Muscle of back (tissue), 11 donors: ENCODE results near the gene KRT6C. TPM values are rescaled to one million over a fixed set of nuclear protein-coding genes. Genes with fewer than 3 reads are reported as not detected.
A peak's percentile ranks its signal among the peaks of the same experiment; 100 is the strongest.

ENCODE experiments used
- DNase-seq, 3 donors: peaks; one replicate each; pipeline versions ENCODE4 v3.0.0 to v3.0.0-alpha.2; 2013
- polyA plus RNA-seq, 10 donors: library from polyadenylated mRNA; unstranded; fragments of 120-200 nt; gene quantifications; one replicate each; pipeline ENCODE4 v1.2.1, GENCODE V29; 2013; ENCODE audit not compliant: insufficient read length in 10 of 10

KRT6C gene
- polyA plus RNA-seq, 10 donors, result 0.32 to 1.3 TPM; not detected in 8

GRCh38 chr12:52436000-52436827 is 37.4 kb downstream of the KRT6C start:
- DNase-seq, result no peak

GRCh38 chr12:52435659-52435999 is 38.0 kb downstream of the KRT6C start:
- no peak for DNase-seq

- no peak for DNase-seq
These were observed 38.7 kb downstream of the KRT6C start for GRCh38 chr12:52434760-52435530.

- no peak for DNase-seq
These were observed 39.4 kb downstream of the KRT6C start, which contains the start of gene KRT75 for GRCh38 chr12:52434081-52434733. TSS of gene KRT75 (minus strand) at chr12:52434371. CDS start at chr12:52434304, 67 bp downstream.

GRCh38 chr12:52433501-52434080 is 40.0 kb downstream of the KRT6C start:
- no peak for DNase-seq

- no peak for DNase-seq
These were observed 40.9 kb downstream of the KRT6C start for GRCh38 chr12:52432559-52433207.

- no peak for DNase-seq
These were observed 45.5 kb downstream of the KRT6C start for GRCh38 chr12:52428121-52428520.

GRCh38 chr12:52427083-52427482 is 46.5 kb downstream of the KRT6C start:
- no peak for DNase-seq

- no peak for DNase-seq
These were observed 47.6 kb downstream of the KRT6C start for GRCh38 chr12:52426034-52426433.

GRCh38 chr12:52425466-52425865 is 48.1 kb downstream of the KRT6C start:
- DNase-seq, result no peak

- peak in 2 of 3 donors; percentile 10 to 33 for DNase-seq
These were observed 49.7 kb downstream of the KRT6C start for GRCh38 chr12:52423661-52424500.

- peak in 1 of 3 donors; percentile 13 for DNase-seq
These were observed 50.6 kb downstream of the KRT6C start for GRCh38 chr12:52423035-52423434.

GRCh38 chr12:52419656-52420055 is 53.9 kb downstream of the KRT6C start:
- DNase-seq, result no peak

GRCh38 chr12:52418576-52419110 is 55.0 kb downstream of the KRT6C start:
- no peak for DNase-seq

Other genes starting within 250 kb of the KRT6C start
- gene KRT7, start 240.6 kb downstream of the KRT6C start, polyA plus RNA-seq, result 1 to 10 TPM in 2 of 10 donors, under 1 TPM in 5, not detected in 3; 0.16 to 4.3 (median 0.65) TPM
- gene KRT86, start 199.2 kb downstream of the KRT6C start, polyA plus RNA-seq, result under 1 TPM in 8 of 10 donors, not detected in 2; 0.15 to 0.52 (median 0.28) TPM
- under 1 TPM in 4 of 10 donors, not detected in 6; 0.08 to 0.18 (median 0.10) TPM for gene KRT81, start 182.3 kb downstream of the KRT6C start, polyA plus RNA-seq
- not detected for gene KRT83, start 152.4 kb downstream of the KRT6C start, polyA plus RNA-seq
- gene KRT85, start 106.3 kb downstream of the KRT6C start, polyA plus RNA-seq, result 1 to 10 TPM in 1 of 10 donors, not detected in 9; 1.7 TPM
- not detected for gene KRT84, start 88.2 kb downstream of the KRT6C start, polyA plus RNA-seq
- gene KRT82, start 67.5 kb downstream of the KRT6C start, polyA plus RNA-seq, result not detected
- under 1 TPM in 1 of 10 donors, not detected in 9; 0.25 TPM for gene KRT75, start 39.4 kb downstream of the KRT6C start, polyA plus RNA-seq
- 1 to 10 TPM in 1 of 10 donors, under 1 TPM in 1, not detected in 8; 0.14 to 3.1 TPM for gene KRT6B, start 21.7 kb downstream of the KRT6C start, polyA plus RNA-seq
- gene KRT6A, start 19.5 kb upstream of the KRT6C start, polyA plus RNA-seq, result 10 to 100 TPM in 2 of 10 donors, under 1 TPM in 1, not detected in 7; 0.20 to 38.7 (median 20.8) TPM
- gene KRT5, start 46.6 kb upstream of the KRT6C start, polyA plus RNA-seq, result 100 to 1,000 TPM in 2 of 10 donors, 1 to 10 TPM in 3, under 1 TPM in 4, not detected in 1; 0.43 to 538 (median 1.1) TPM
- gene KRT71, start 79.3 kb upstream of the KRT6C start, polyA plus RNA-seq, result not detected
- gene KRT74, start 100.0 kb upstream of the KRT6C start, polyA plus RNA-seq, result under 1 TPM in 2 of 10 donors, not detected in 8; 0.08 to 0.12 TPM
- 1 to 10 TPM in 1 of 10 donors, under 1 TPM in 1, not detected in 8; 0.30 to 1.5 TPM for gene KRT72, start 127.7 kb upstream of the KRT6C start, polyA plus RNA-seq
- gene KRT73, start 144.8 kb upstream of the KRT6C start, polyA plus RNA-seq, result 1 to 10 TPM in 1 of 10 donors, under 1 TPM in 1, not detected in 8; 0.08 to 1.1 TPM
- 1 to 10 TPM in 1 of 10 donors, under 1 TPM in 1, not detected in 8; 0.08 to 1.8 TPM for gene KRT2, start 178.4 kb upstream of the KRT6C start, polyA plus RNA-seq
- 100 to 1,000 TPM in 2 of 10 donors, 1 to 10 TPM in 6, under 1 TPM in 2; 0.47 to 543 (median 2.3) TPM for gene KRT1, start 206.6 kb upstream of the KRT6C start, polyA plus RNA-seq
- 1 to 10 TPM in 1 of 10 donors, under 1 TPM in 1, not detected in 8; 0.98 to 2.8 TPM for gene KRT77, start 229.7 kb upstream of the KRT6C start, polyA plus RNA-seq